Spleen (tissue), 7 donors: Measurements from ENCODE around the gene NRL.
"Not testable (repeated sequence)": the region's sequence is repeated elsewhere in the genome, so short reads cannot be mapped to it uniquely, and the experiment has no call there.

Experiments
- CTCF ChIP-seq, 11 experiments: fragments of 200-600 bp in 7 of 11; fragments of 450-650 bp in 4 of 11; sonication (generic) in 4 of 11; IDR thresholded peaks in 8 of 11; conservative IDR thresholded peaks in 3 of 11; 1 replicate in 7 of 11; 2 replicates in 4 of 11; pipeline versions ENCODE4 v1.4.0 to v1.8.0; 2016 to 2021; ENCODE audit warnings: antibody characterized with exemption in 11 of 11, inconsistent platforms in 4 of 11, mild to moderate bottlenecking in 1 of 11
- POLR2A ChIP-seq, 3 donors: fragments of 450-650 bp; IDR thresholded peaks; one replicate each; pipeline ENCODE4 v1.5.1; 2017; ENCODE audit warnings: antibody characterized with exemption in 3 of 3, mild to moderate bottlenecking in 1 of 3
- POLR2AphosphoS5 ChIP-seq, 3 donors: sonication (generic); formaldehyde crosslinking; IDR thresholded peaks; one replicate each; pipeline ENCODE4 v1.5.1; 2017; ENCODE audit warnings: antibody characterized with exemption in 3 of 3
- donor health status: DM: no; HTN: no; CAD: no; lungs with moderate emphysema.
- donor health status: DM: no; HTN: no; CAD: no.
- donor health status: DM: no; HTN: no; CAD: no.

- TF ChIP-seq CTCF (IDR thresholded peaks at IDR 0.05 in 8 of 11, conservative IDR thresholded peaks at IDR 0.05 in 3 of 11); POLR2A (IDR thresholded peaks at IDR 0.05); POLR2AphosphoS5 (IDR thresholded peaks at IDR 0.05): not testable (repeated sequence)
Measured at GRCh38 chr14:24035769-24036168, 79.0 kb downstream of the NRL start.
